Fibroblast of lung (primary cell): ENCODE results near the gene PDE4B.

ENCODE experiments used
- EZH2 ChIP-seq: IDR thresholded peaks from 2 replicates; pipeline ENCODE4 v1.5.1; 2012; ENCODE audit warnings: low read length, control low read depth, mild to moderate bottlenecking; ENCODE audit errors: missing control alignments
- TF ChIP-seq, protein P1 (sequence below), 2 donors: IDR thresholded peaks in 1 of 2; conservative IDR thresholded peaks in 1 of 2; 1 replicate in 1 of 2; 2 replicates in 1 of 2; pipeline ENCODE4 v1.5.1; 2011 to 2012; ENCODE audit warnings: low read length in 2 of 2, control low read depth in 1 of 2, inconsistent platforms in 1 of 2, low read depth in 1 of 2, mild to moderate bottlenecking in 1 of 2

GRCh38 chr1:65832296-65832695 lies 39.6 kb downstream of the PDE4B start:
- TF ChIP-seq EZH2, result no peak
- TF ChIP-seq, protein P1, sequence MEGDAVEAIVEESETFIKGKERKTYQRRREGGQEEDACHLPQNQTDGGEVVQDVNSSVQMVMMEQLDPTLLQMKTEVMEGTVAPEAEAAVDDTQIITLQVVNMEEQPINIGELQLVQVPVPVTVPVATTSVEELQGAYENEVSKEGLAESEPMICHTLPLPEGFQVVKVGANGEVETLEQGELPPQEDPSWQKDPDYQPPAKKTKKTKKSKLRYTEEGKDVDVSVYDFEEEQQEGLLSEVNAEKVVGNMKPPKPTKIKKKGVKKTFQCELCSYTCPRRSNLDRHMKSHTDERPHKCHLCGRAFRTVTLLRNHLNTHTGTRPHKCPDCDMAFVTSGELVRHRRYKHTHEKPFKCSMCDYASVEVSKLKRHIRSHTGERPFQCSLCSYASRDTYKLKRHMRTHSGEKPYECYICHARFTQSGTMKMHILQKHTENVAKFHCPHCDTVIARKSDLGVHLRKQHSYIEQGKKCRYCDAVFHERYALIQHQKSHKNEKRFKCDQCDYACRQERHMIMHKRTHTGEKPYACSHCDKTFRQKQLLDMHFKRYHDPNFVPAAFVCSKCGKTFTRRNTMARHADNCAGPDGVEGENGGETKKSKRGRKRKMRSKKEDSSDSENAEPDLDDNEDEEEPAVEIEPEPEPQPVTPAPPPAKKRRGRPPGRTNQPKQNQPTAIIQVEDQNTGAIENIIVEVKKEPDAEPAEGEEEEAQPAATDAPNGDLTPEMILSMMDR (conservative IDR thresholded peaks at IDR 0.05 in 1 of 2, IDR thresholded peaks at IDR 0.05 in 1 of 2; ENCODE audit: low read depth in 1 of 2, low read length in 2 of 2), result no peak
